Renal pelvis (tissue), 4 donors: Measurements from ENCODE around the gene PSD2. TPM values are rescaled to one million over a fixed set of nuclear protein-coding genes. Genes with fewer than 3 reads are reported as not detected.

ENCODE experiments used
- DNase-seq: peaks from one replicate; pipeline ENCODE4 v3.0.0-alpha.2; 2013
- polyA plus RNA-seq, 3 donors: library from polyadenylated mRNA; unstranded; fragments of 120-200 nt; gene quantifications; one replicate each; pipeline ENCODE4 v1.2.1, GENCODE V29; 2013; ENCODE audit not compliant: insufficient read length in 3 of 3

The PSD2 gene
- polyA plus RNA-seq, 3 donors = 1.9 to 3.0 (median 2.5) TPM

GRCh38 chr5:139854953-139855352 lies 59.3 kb downstream of the PSD2 start:
- DNase-seq = no peak

- no peak for DNase-seq
Observed at GRCh38 chr5:139855451-139855850, 59.8 kb downstream of the PSD2 start.

- DNase-seq = no peak
Observed at GRCh38 chr5:139855946-139856540, 60.4 kb downstream of the PSD2 start.

DNA sequence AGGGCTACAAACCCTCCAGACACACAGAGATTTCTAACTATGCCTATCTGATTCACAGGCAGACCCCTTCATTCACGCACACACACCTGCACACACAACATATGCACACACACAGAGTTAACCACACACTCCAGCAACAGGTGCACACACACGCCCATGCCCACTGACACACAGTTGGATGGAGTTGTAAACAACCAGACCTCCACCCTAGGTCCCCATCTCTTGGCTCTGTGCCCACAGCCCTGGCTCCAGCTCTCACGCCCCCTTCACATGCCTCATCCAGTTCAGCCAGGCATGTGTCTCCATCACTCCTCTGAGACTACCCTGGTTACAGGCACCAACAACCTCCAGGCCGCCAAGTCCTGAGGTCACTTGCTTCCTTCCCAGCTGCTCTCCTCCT lies 61.1 kb downstream of the PSD2 start:
- no peak for DNase-seq

- no peak for DNase-seq
Observed at GRCh38 chr5:139859013-139859412, 63.4 kb downstream of the PSD2 start.

- DNase-seq = no peak
Observed at GRCh38 chr5:139861021-139861888, 65.6 kb downstream of the PSD2 start.

DNA sequence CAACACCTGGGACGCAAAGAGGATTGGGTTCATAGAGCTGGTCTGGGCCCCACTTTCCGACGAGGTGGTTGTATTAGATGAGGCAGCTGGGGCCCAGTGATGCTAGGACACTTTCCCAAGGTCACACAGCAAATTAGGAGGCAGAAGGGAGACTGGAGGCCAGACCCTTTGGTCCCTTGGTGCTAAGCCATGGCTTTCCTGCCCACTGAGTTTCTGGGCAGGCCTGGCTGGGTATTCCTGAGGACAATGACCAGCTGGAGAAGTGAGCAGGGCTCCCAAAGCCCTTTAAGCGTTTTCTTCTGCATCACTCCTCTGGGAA lies 66.2 kb downstream of the PSD2 start:
- DNase-seq = no peak

DNA sequence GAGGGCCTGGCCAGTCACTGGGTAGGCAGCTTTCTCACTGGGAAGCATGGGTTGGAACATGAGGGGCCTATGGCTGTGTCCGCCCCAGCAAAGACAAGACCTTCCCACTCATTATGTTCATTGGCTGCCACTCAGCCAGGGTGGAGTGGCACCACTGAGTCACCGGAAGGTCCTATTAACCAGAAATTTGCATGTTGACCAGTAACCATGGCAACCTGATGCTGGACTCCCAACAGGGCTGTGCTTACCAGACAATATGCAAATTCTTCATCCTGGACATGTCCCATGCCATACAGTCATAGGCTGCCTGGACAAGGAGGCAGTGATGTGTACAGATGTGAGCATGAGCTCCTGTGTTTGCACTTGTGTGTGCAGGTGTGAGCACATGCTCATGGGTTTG lies 66.7 kb downstream of the PSD2 start:
- no peak for DNase-seq

- DNase-seq = no peak
Observed at GRCh38 chr5:139862803-139863202, 67.2 kb downstream of the PSD2 start.

GRCh38 chr5:139863361-139863760 lies 67.8 kb downstream of the PSD2 start:
- no peak for DNase-seq

DNA sequence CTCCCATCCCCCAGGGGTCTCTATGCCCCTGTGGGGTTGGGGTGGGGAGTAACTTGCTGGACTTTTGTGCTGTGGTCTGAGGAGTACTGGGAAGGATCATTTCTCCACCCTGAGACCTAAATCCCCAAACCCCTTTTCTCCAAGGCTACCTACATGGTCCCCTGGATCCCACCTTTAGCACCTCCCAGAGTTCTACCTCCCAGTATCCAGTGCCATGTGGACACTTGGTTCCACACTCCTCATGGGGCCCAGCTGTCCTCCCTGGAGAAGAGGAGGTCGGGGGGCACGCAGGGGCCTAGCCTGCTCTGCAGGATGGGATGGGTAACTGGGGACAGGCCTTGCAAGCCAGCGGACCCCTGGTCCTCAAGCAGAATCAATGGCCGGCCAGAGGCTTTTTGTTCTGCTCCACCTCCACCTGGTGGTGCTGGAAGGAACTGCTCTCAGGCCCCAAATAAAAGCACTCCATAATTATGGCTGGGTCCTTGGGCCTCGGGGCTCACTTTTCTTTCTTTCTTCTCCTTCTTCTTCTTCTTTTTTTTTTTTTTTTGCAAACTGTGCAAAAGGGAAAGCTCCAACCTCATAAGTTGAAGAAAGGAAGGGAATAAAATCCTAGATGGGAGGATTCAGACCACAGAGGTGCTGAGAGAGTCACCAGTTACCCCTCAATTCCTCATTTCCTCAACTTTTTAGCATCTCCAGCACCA lies 68.4 kb downstream of the PSD2 start:
- DNase-seq = peak; percentile 60

DNA sequence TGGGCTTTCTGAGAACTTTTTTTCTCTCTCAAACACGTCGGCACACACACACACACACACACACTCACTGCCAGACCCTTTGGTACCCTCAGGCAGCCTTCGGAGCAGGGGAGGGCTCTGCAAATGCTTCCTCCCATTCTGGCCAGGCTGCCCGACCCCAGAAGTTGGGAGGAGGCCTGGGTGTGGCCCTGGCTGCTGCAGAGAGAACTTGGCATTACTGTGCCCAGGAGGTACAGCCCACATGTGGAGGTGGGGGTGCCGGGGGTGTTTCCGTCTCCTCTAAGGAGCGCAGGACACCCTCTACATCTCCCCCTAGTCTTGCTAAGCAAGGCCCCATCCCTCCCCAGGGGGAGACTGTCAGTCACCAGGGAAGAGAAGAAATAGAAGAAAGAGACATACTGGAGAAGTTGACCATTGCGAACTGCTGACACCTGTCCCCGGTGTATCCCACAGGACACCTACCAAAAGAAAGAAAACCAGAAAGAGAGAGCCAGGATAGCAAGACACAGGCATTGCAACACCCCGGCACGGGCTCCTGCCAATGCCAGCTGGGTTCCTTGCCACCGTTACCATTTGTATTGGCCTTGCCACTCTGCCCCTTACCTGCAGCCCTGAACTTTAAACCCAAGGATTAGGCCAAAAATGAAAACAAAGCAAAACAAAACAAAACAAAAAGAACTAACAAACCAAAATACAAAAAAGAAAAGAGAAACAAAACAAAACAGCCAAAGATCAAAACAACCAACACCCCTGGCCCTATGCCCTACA lies 69.3 kb downstream of the PSD2 start:
- no peak for DNase-seq

- no peak for DNase-seq
Observed at GRCh38 chr5:139867109-139867508, 71.5 kb downstream of the PSD2 start.

- DNase-seq = no peak
Observed at GRCh38 chr5:139867581-139867980, 72.0 kb downstream of the PSD2 start.

GRCh38 chr5:139869042-139869790 lies 73.6 kb downstream of the PSD2 start:
- no peak for DNase-seq

GRCh38 chr5:139870677-139871076 lies 75.1 kb downstream of the PSD2 start:
- no peak for DNase-seq

DNA sequence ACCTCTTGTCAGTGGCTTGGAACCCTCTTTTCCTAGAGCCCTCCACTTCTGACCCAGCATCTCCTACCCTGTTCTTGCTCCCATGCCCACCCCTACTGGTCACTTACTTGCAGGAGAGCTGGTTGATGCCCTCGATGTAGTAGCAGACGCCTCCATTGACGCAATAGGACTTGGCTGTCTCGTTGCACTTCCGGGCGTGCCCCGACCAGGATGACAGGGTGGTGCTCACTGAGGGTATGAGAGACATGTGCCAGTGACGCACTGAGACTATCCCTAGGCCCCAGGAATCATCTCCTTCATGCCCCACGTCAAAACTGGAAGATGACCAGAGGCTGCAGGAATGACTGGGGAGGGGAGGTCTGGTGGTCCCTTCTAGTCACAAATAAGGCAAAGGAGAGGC lies 76.0 kb downstream of the PSD2 start:
- no peak for DNase-seq

GRCh38 chr5:139872052-139872766 lies 76.6 kb downstream of the PSD2 start:
- DNase-seq = no peak

DNA sequence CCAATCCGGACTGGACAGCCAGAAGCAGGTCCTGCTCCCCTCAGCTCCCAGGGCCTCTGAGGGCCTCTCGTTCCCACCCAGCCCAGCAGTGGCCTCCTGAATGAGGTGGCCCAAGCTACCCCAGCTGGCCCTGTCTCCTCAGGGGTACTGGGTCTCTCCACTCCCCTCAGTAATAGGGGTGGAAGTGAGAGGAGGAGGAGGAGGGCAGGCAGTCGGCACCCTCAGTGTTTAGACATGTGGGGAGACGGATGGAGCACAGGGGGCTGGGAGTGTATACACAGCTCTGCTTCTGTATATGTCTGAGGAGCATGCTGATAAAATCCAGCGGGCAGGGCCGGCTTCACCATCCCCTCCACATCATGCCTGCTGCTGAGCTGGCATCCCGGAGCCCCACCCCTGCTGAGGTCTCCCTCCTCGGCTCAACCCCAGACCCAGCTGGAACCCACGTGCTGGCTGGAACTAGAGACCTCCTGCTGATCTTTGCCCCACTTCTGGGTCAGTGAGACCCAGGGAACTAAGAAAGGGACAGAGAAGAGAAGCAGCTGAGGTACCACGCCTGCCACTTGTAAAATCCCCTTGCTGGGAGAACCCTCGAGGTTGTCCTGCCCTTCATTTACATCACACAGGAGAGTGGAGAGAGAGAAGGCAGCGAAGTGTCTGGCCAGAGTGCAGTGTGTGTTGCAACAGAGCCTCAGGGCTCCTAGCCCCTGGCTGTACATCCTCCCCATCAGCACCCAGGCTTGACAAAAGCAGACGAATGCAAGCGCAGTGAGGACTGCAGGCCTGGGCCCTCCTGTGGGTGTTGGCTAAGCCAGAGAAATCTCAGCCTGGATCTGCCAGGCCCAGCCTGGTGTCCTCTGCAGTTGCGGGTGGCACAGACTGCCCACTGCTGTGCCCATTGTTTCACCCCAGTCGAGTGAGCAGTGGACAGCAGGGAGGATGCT lies 77.5 kb downstream of the PSD2 start:
- DNase-seq = no peak

- no peak for DNase-seq
Observed at GRCh38 chr5:139875957-139876356, 80.3 kb downstream of the PSD2 start.
